HTR-8/SVneo (cell line): ENCODE measurements around the gene PAGE3.

Experiments
- DNase-seq: peaks from one replicate; pipeline ENCODE4 v3.0.0; 2011; ENCODE audit warnings: low spot score, mixed read lengths; ENCODE audit not compliant: insufficient read length
- FAIRE-seq: peaks from 2 replicates; lab custom pipeline; 2011; peaks lifted over from hg19 to GRCh38; lab: Jason Lieb, UNC

The PAGE3 gene, protein sequence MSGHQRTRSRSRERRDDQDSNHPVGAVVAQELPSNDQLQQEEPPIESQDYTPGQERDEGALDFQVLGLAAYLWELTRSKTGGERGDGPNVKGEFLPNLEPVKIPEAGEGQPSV

DNA sequence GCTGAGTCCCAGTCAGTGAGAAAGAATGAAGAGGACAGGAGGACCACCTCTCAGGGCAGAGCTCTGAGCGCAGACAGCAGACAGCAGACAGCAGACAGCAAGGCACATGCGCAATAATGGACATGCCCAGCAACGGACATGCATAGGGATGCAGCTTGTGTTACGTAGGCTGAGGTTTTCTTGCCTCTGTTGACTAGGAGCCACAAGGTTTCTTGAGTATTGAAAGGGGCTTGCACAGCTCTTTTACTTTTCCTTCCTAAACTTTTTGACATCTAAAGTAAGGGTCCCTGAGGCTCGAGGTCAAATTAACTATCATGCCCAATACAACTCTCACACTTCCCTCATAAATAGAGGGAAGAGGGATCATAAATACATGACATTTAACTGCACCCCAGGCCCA lies at the start of gene PAGE3:
PAGE3 (minus strand) TSS at position 101 of the 400 bp plus-strand sequence. CDS start 1,013 bp downstream, outside the sequence.
- DNase-seq: no peak
- no peak for FAIRE-seq

DNA sequence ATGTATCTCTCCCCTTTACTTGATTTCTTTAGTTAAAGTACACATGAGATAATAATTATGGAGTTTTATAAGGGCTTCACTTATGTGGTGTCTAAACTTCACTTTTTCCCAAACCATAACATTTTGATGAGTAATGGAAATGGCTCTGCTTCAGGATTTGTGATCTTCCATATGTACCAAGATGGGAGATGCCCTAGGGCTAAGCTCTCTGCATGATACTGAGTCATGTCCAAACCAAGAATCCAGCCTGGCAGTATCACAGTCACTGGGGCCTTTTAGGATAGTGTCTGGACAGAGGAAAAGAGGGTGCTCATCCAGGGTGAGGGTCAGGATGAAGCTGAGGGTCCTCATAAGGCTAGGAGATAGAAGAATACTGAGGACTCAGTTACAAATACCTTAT lies 47.9 kb upstream of the PAGE3 start:
- DNase-seq (no peak), FAIRE-seq (no peak)

DNA sequence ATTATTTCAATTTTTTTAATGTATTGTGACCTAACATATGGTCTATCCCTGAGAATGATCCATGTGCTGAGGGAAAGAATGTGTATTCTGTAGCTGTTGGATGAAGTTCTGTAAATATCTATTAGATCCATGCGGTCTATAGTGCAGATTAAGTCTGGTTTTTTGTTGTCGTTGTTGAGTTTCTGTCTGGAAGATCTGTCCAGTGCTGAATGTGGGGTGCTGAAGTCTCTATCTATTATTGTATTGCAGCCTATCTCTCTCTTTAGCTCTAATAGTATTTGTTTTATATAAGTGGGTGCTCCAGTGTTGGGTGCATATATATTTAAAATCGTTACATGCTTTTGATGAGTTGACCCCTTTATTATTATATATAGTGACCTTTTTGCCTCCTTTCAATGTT lies 26.2 kb upstream of the PAGE3 start:
- FAIRE-seq: no peak

DNA sequence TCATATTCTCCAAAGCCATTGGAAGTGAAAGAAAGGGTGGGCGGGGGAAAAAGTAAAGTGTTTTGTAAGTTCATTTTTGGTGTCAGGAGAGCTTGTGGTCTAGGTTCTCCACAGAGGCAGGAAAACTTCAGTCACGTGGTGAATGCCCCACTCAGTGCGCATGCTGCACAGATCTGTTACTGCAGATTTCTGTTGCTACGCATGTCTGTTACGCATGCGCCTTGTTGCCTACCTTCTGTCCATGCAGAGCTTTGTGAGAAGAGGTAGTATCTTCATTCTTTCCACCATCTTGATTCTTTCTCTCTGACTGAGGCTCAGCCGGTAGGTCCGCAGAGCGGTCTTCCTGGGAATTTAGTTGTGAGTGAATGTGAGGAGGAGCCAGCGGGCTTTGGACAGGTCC lies 15.1 kb upstream of the PAGE3 start:
- FAIRE-seq (no peak), DNase-seq (no peak)

More for the DNA sequence above, 26.2 kb upstream of the PAGE3 start:
- DNase-seq: no peak

DNA sequence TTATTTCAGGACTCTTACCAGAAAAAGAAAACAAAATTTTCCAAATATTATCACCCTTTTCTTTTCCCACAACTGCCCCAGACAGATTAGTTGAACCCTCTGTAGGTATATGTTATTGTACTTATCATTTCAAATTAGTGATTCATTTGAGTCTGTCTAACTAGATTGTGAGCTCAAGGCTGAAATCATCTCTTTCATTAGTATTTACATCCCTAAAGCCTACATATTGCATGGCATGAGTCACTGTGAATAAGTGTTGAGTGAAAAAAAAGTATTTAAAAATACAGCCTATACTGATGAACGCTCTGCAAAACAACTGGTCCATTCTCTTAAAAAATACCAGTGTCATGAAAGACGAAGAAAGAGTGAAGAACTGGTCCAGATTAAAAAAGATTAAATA lies 3.9 kb downstream of the PAGE3 start:
- FAIRE-seq (no peak), DNase-seq (no peak)

DNA sequence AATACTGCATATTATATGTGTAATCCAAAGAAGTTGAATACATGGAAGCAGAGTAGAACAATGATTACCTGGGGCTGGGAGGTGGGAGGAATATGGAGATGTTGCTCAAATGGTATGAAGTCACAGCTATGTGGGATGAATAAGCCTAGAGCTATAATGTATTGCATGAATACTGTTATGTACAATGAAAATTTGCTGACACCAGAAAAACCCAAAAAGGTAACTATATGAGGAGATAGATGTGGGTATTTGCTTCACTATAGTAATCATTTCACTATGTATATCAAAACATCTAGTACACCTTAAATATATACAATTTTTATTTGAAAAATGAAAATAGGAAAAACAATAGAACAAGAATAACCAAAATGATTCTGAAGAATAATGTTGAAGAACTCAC lies 11.2 kb downstream of the PAGE3 start:
- FAIRE-seq: no peak

DNA sequence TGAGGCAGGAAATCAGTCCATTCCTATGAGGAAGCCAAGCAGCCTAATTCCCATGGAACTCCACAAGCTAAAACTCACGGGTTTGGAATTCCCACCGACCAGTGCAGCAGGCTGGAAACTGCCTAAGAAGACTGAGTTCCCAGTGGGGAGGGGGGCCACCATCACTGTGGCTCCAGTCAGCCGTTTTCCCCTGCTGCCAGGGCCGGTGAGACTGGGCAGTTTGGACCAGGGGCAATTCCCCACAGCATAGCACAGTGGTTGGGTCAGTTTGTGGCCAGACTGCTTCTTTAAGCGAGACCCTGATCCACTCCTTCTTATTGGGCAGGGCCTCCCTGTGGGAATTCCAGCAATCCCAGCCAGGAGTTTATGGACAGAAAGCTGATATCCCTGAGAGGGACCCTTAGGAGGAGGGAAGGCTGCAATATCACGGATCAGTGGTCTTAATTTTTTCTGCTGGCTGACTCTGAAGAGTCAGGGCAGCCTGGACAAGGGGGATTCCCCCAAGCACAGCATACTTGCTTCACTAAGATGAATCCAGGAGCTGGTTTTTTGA lies 23.9 kb downstream of the PAGE3 start:
- FAIRE-seq: no peak
- no peak for DNase-seq

More for the DNA sequence above, 11.2 kb downstream of the PAGE3 start:
- no peak for DNase-seq

DNA sequence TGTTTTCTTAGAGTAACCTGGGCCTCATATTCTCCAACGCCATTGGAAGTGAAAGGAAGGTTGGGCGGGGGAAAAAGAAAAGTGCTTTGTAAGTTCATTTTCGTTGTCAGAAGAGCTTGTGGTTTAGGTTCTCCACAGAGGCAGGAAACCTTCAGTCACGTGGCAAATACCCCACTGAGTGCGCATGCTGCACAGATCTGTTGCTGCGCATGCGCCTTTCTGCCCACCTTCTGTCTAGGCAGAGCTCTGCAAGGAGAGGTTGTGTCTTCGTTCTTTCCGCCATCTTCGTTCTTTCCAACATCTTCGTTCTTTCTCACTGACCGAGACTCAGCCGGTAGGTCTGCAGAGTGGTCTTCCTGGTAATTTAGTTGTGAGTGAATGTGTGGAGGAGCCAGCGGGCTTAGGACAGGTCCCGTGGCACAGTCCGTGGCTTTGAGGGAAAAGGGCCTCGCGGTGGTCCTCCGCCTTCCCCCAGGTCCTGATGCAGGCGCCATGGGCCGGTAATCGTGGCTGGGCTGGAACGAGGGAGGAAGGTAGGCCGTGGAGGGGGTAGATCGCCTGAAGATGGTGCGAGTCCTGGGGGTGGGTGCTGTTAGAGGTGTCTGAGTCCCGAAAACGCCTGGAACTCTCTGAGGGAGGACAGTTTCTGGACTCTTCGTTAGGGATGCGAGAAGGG lies 44.5 kb downstream of the PAGE3 start, which contains the start of gene PAGE5:
PAGE5 (plus strand) TSS at position 228 of the 676 bp plus-strand sequence. CDS start 1,037 bp downstream, outside the sequence.
- no peak for DNase-seq
- FAIRE-seq: no peak

DNA sequence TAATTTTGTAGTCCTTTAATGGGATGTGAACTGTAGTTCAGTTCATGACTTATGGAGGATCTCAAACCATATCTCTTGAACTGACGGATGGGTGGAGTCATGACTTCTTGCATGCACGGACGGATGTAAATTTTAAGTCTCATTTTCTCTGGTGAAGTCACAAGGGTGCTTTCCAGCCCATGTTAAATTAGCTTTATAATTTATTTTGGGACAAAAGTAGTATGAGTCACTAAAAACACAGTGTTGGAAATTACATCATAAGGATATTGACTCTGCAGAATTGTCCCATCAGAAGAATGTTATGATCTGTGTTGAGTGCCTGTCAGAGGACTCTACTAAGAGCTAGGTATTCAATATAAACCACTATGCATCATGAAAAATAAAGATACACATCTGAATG lies 51.3 kb downstream of the PAGE3 start:
- DNase-seq (no peak), FAIRE-seq (no peak)

DNA sequence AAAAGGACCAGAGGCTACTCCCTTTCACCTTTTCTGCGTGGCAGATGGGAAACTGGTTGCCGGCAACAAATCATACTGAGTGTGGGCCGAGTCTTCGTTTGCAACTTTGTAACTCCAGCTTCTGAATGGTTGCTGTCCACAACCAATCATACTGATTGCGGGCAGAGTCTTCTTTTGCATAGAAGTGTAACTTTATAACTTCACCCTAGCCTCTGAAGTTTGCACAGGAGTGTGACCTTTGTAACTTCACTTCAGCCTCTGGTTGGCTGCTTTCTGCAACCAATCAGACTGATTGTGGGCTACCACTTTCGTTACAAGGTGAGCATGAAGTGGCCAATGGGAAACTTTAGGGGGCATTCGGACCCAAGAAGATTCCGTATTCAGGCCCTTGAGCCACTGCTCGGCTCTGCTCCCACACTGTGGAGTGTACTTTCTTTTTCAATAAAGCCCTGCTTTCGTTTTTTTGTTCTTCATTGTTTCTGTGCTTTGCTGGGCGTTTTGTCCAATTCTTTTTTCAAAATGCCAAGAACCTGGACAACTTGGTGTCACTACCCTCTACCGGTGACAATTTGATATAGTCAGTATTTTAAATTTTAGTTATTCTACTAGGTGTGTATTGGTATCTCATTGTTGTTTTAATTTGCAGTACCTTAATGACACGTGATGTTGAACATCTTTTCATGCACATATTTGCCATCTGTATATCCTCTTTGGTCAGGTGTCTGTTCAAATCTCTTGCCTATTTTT lies 53.6 kb downstream of the PAGE3 start:
- no peak for DNase-seq
- FAIRE-seq: no peak
